Tibial nerve (tissue), 4 donors: ENCODE measurements around the gene ZFC3H1.

Experiments
- EP300 ChIP-seq, 2 donors: sonication (generic); formaldehyde crosslinking; IDR thresholded peaks; one replicate each; pipeline ENCODE4 v1.6.1; 2017; ENCODE audit warnings: antibody characterized with exemption in 2 of 2, mild to moderate bottlenecking in 1 of 2
- POLR2A ChIP-seq, 2 donors: fragments of 450-650 bp; IDR thresholded peaks; one replicate each; pipeline ENCODE4 v1.6.1; 2017; ENCODE audit warnings: antibody characterized with exemption in 2 of 2, mild to moderate bottlenecking in 2 of 2, moderate library complexity in 2 of 2
- TF ChIP-seq, protein P1 (sequence below), 5 experiments: fragments of 200-600 bp in 3 of 5; fragments of 450-650 bp in 2 of 5; sonication (generic) in 3 of 5; IDR thresholded peaks; one replicate each; pipeline ENCODE4 v1.5.1; 2016 to 2019; ENCODE audit warnings: antibody characterized with exemption in 5 of 5, mild to moderate bottlenecking in 3 of 5, moderate library complexity in 2 of 5

DNA sequence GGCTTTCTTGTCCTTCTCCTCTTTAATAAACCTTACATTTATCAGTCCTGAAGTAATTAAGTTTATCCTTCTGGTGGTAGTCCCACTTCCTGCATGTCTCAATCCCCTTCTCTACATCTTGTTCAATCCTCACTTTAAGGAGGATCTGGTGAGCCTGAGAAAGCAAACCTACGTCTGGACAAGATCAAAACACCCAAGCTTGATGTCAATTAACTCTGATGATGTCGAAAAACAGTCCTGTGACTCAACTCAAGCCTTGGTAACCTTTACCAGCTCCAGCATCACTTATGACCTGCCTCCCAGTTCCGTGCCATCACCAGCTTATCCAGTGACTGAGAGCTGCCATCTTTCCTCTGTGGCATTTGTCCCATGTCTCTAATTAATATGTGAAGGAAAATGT is 79.3 kb downstream of the ZFC3H1 start:
- TF ChIP-seq POLR2A (IDR thresholded peaks at IDR 0.05), result no peak
- TF ChIP-seq, protein P1, sequence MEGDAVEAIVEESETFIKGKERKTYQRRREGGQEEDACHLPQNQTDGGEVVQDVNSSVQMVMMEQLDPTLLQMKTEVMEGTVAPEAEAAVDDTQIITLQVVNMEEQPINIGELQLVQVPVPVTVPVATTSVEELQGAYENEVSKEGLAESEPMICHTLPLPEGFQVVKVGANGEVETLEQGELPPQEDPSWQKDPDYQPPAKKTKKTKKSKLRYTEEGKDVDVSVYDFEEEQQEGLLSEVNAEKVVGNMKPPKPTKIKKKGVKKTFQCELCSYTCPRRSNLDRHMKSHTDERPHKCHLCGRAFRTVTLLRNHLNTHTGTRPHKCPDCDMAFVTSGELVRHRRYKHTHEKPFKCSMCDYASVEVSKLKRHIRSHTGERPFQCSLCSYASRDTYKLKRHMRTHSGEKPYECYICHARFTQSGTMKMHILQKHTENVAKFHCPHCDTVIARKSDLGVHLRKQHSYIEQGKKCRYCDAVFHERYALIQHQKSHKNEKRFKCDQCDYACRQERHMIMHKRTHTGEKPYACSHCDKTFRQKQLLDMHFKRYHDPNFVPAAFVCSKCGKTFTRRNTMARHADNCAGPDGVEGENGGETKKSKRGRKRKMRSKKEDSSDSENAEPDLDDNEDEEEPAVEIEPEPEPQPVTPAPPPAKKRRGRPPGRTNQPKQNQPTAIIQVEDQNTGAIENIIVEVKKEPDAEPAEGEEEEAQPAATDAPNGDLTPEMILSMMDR (IDR thresholded peaks at IDR 0.05), result no peak
- no peak for TF ChIP-seq EP300 (IDR thresholded peaks at IDR 0.05)
